Measurements from ENCODE around the gene RBM3.

Gene RBM3

GRCh38 chrX:48541140-48541814 lies 33.0 kb upstream of the RBM3 start:
- no peak for TF ChIP-seq TAF1 (IDR thresholded peaks at IDR 0.05; ENCODE audit: borderline replicate concordance, insufficient read depth, low read length)
- TF ChIP-seq FOXP2 (optimal IDR thresholded peaks at IDR 0.05; ENCODE audit: borderline replicate concordance, extremely low read depth, extremely low read length, insufficient read depth) = no peak
- TF ChIP-seq POLR2AphosphoS5 (IDR thresholded peaks at IDR 0.05; ENCODE audit: low read depth, low read length) = no peak
- no peak for TF ChIP-seq SIN3A (IDR thresholded peaks at IDR 0.05; ENCODE audit: borderline replicate concordance, insufficient read depth, low read length)
- TF ChIP-seq, protein P1, sequence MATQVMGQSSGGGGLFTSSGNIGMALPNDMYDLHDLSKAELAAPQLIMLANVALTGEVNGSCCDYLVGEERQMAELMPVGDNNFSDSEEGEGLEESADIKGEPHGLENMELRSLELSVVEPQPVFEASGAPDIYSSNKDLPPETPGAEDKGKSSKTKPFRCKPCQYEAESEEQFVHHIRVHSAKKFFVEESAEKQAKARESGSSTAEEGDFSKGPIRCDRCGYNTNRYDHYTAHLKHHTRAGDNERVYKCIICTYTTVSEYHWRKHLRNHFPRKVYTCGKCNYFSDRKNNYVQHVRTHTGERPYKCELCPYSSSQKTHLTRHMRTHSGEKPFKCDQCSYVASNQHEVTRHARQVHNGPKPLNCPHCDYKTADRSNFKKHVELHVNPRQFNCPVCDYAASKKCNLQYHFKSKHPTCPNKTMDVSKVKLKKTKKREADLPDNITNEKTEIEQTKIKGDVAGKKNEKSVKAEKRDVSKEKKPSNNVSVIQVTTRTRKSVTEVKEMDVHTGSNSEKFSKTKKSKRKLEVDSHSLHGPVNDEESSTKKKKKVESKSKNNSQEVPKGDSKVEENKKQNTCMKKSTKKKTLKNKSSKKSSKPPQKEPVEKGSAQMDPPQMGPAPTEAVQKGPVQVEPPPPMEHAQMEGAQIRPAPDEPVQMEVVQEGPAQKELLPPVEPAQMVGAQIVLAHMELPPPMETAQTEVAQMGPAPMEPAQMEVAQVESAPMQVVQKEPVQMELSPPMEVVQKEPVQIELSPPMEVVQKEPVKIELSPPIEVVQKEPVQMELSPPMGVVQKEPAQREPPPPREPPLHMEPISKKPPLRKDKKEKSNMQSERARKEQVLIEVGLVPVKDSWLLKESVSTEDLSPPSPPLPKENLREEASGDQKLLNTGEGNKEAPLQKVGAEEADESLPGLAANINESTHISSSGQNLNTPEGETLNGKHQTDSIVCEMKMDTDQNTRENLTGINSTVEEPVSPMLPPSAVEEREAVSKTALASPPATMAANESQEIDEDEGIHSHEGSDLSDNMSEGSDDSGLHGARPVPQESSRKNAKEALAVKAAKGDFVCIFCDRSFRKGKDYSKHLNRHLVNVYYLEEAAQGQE (IDR thresholded peaks at IDR 0.05; ENCODE audit: insufficient read depth in 1 of 2, low read depth in 2 of 2, low read length in 2 of 2) = no peak

- TF ChIP-seq TAF1 (IDR thresholded peaks at IDR 0.05; ENCODE audit: borderline replicate concordance, insufficient read depth, low read length) (no peak), POLR2AphosphoS5 (IDR thresholded peaks at IDR 0.05; ENCODE audit: low read depth, low read length) (no peak), SIN3A (IDR thresholded peaks at IDR 0.05; ENCODE audit: borderline replicate concordance, insufficient read depth, low read length) (no peak), FOXP2 (optimal IDR thresholded peaks at IDR 0.05; ENCODE audit: borderline replicate concordance, extremely low read depth, extremely low read length, insufficient read depth) (no peak)
- TF ChIP-seq, protein P1 (IDR thresholded peaks at IDR 0.05; ENCODE audit: insufficient read depth in 1 of 2, low read depth in 2 of 2, low read length in 2 of 2) = no peak
These were observed 25.4 kb upstream of the RBM3 start for GRCh38 chrX:48548871-48549270.

- TF ChIP-seq TAF1 (IDR thresholded peaks at IDR 0.05; ENCODE audit: borderline replicate concordance, insufficient read depth, low read length) (no peak), FOXP2 (optimal IDR thresholded peaks at IDR 0.05; ENCODE audit: borderline replicate concordance, extremely low read depth, extremely low read length, insufficient read depth) (no peak), POLR2AphosphoS5 (IDR thresholded peaks at IDR 0.05; ENCODE audit: low read depth, low read length) (no peak), SIN3A (IDR thresholded peaks at IDR 0.05; ENCODE audit: borderline replicate concordance, insufficient read depth, low read length) (no peak)
- TF ChIP-seq, protein P1 (IDR thresholded peaks at IDR 0.05; ENCODE audit: insufficient read depth in 1 of 2, low read depth in 2 of 2, low read length in 2 of 2) = no peak
These were observed 16.0 kb upstream of the RBM3 start for GRCh38 chrX:48558271-48558670.

DNA sequence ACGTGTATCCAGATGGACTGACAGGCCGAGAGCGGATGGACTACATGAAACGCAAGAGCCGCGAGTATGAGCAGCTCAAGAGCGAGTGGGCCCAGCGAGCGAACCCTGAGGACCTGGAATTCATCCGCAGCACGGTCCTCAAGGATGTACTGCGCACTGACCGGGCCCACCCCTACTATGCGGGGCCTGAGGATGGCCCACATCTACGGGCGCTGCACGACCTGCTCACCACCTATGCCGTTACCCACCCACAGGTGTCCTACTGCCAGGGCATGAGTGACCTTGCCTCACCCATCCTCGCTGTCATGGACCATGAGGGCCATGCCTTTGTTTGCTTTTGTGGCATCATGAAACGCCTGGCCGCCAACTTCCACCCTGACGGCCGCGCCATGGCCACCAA lies 14.6 kb upstream of the RBM3 start:
- TF ChIP-seq, protein P1 (IDR thresholded peaks at IDR 0.05; ENCODE audit: insufficient read depth in 1 of 2, low read depth in 2 of 2, low read length in 2 of 2) = no peak
- TF ChIP-seq POLR2AphosphoS5 (IDR thresholded peaks at IDR 0.05; ENCODE audit: low read depth, low read length) (no peak), SIN3A (IDR thresholded peaks at IDR 0.05; ENCODE audit: borderline replicate concordance, insufficient read depth, low read length) (no peak), FOXP2 (optimal IDR thresholded peaks at IDR 0.05; ENCODE audit: borderline replicate concordance, extremely low read depth, extremely low read length, insufficient read depth) (no peak), TAF1 (IDR thresholded peaks at IDR 0.05; ENCODE audit: borderline replicate concordance, insufficient read depth, low read length) (no peak)

Data from PFSK-1 (cell line).